ENCODE measurements around the gene APOBEC3G. TPM values are rescaled to one million over a fixed set of nuclear protein-coding genes. Genes with fewer than 3 reads are reported as not detected.

Gene APOBEC3G
- total and polyA plus RNA-seq, 4 experiments from 2014 or later = 44.5 to 110 (median 73.0) TPM

DNA sequence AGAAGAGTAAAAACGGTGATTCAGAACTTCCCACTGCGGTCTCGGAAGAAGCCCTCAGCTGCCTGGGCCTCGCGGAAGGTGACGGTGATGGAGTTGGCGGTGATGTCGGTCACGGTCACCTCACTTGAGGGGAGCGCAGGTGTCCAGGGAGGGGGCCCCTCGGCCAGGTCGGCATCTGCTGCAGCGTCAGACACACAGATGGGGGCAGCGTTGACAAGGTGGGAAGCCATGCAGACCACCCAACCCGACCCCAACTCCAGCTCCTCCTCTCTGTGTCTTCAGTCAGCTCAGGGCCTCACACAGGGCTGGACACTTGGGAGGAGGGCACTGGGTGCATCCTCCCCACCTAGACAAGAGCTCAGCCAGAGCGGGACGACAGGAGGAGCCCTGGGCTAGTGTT, 56.8 kb downstream of the APOBEC3G start:
- H3K27me3 Mint-ChIP-seq = no peaks in the 10 kb centered on the region
- H3K36me3 ChIP-seq (ENCODE audit: insufficient read depth, low read length) = peaks cover 12% of the 10 kb centered on the region
- no peaks in the 10 kb centered on the region for H3K27me3 ChIP-seq (ENCODE audit: insufficient read depth, low read length)
- peak overlapping the region in 1 of 7 donors; percentile 35 for H3K27ac Mint-ChIP-seq
- ChIA-PET CTCF (ENCODE audit: partially characterized antibody) (interaction anchor here (1.1 to 1.7 kb wide), 3 partner anchors 9 to 131 kb away, joined by 3 to 4 read pairs (median 4); no protein-coding TSS in a partner anchor), POLR2A (ENCODE audit: partially characterized antibody) (interaction anchor here (0.9 to 1.9 kb wide), 2 partner anchors 9 to 182 kb away, joined by 4 read pairs; no protein-coding TSS in a partner anchor)
- H3K4me1 Mint-ChIP-seq = peaks cover 0 to 3% (median 1%) of the 10 kb centered on the region in 4 donors
- no peak overlapping the region for H3K4me3 ChIP-seq (ENCODE audit: low read length in 2 of 2)
- intact Hi-C loops (cut with micrococcal nuclease) = no loop called here
- H3K9me3 ChIP-seq (ENCODE audit: control insufficient read depth in 1 of 2, low read length in 2 of 2) = no peaks in the 10 kb centered on the region
- peaks cover 21 to 38% of the 10 kb centered on the region in 2 donors for H3K36me3 Mint-ChIP-seq
- H3K27ac ChIP-seq (ENCODE audit: low read depth, low read length) = no peak overlapping the region
- H3K4me1 ChIP-seq (ENCODE audit: insufficient read depth, low read length) = no peaks in the 10 kb centered on the region
- no peak for DNase-seq
- no peak overlapping the region for H3K4me3 Mint-ChIP-seq
- no peaks in the 10 kb centered on the region for H3K9me3 Mint-ChIP-seq

- Mint-ChIP-seq H3K4me1 (peaks cover 0 to 3% (median under 1%) of the 10 kb centered on the region in 4 donors), H3K27ac (no peak overlapping the region), H3K36me3 (peaks cover 19 to 38% of the 10 kb centered on the region in 2 donors), H3K27me3 (no peaks in the 10 kb centered on the region), H3K4me3 (no peak overlapping the region), H3K9me3 (no peaks in the 10 kb centered on the region)
- POLR2A ChIA-PET (ENCODE audit: partially characterized antibody) = interaction anchor here (0.9 to 2.1 kb wide), 5 partner anchors 9 to 182 kb away, joined by 3 to 7 read pairs (median 4); partner anchors contain the start of gene CBX7
- Histone ChIP-seq H3K4me3 (ENCODE audit: low read length in 2 of 2) (no peak overlapping the region), H3K36me3 (ENCODE audit: insufficient read depth, low read length) (peaks cover 12% of the 10 kb centered on the region), H3K4me1 (ENCODE audit: insufficient read depth, low read length) (no peaks in the 10 kb centered on the region), H3K27ac (ENCODE audit: low read depth, low read length) (no peak overlapping the region), H3K27me3 (ENCODE audit: insufficient read depth, low read length) (no peaks in the 10 kb centered on the region), H3K9me3 (ENCODE audit: control insufficient read depth in 1 of 2, low read length in 2 of 2) (no peaks in the 10 kb centered on the region)
- no peak for DNase-seq
- CTCF ChIA-PET (ENCODE audit: partially characterized antibody) = interaction anchor here (1.1 to 1.8 kb wide), 6 partner anchors 9 to 181 kb away, joined by 3 to 9 read pairs (median 4); no protein-coding TSS in a partner anchor
- intact Hi-C loops (cut with micrococcal nuclease) = no loop called here
Measured at GRCh38 chr22:39134366-39135091, 57.5 kb downstream of the APOBEC3G start.

DNA sequence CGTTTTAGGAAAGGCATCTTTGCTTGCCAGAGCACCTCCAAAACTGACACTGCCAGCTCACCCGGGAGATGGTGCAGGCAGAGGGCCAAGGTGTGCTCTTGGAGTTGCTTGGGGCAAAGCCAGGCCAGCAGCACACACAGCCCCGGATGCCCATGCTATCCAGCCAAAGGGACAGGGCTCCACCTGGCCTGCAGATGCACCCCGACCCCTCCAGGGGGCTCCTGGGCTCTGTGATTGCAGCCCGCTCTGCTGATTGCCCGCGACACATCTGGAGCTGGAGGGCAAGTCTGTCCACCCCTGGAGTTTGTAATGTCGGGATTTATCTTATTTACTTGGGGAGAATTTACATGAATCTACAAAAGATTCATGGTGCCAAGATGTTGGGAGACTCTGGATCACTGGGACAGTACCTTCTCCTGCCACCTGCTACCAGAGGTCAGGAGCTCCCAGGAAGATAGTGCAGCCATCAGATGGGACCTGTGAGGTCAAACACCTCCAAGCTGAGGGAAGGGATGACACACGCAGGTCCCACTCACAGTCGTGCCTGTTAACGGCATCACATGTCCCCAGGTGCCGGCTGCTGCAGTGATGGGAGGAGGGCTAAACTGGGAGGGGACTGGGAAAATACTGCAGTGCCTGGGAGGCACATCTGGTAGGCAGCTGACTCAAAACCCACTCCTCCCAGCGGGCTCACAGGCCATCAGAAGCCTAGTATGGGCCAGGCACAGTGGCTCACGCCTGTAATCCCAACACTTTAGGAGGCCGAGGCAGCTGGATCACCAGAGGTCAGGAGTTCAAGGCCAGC, 58.2 kb downstream of the APOBEC3G start:
- intact Hi-C loops (cut with micrococcal nuclease) = no loop called here
- Mint-ChIP-seq H3K27me3 (no peaks in the 10 kb centered on the region), H3K9me3 (no peaks in the 10 kb centered on the region), H3K4me1 (peaks cover 0 to 6% (median 3%) of the 10 kb centered on the region in 4 donors), H3K27ac (no peak overlapping the region), H3K4me3 (no peak overlapping the region), H3K36me3 (peaks cover 14 to 43% of the 10 kb centered on the region in 2 donors)
- Histone ChIP-seq H3K27ac (ENCODE audit: low read depth, low read length) (no peak overlapping the region), H3K9me3 (ENCODE audit: control insufficient read depth in 1 of 2, low read length in 2 of 2) (no peaks in the 10 kb centered on the region), H3K4me3 (ENCODE audit: low read length in 2 of 2) (no peak overlapping the region), H3K27me3 (ENCODE audit: insufficient read depth, low read length) (no peaks in the 10 kb centered on the region), H3K4me1 (ENCODE audit: insufficient read depth, low read length) (no peaks in the 10 kb centered on the region), H3K36me3 (ENCODE audit: insufficient read depth, low read length) (peaks cover 12% of the 10 kb centered on the region)
- ChIA-PET POLR2A (ENCODE audit: partially characterized antibody) (interaction anchor here (0.6 to 2.1 kb wide), 6 partner anchors 8 to 1076 kb away, joined by 3 to 7 read pairs (median 4); partner anchors contain the start of genes CBX7 and RPL3), CTCF (ENCODE audit: partially characterized antibody) (interaction anchor here (0.8 to 1.8 kb wide), 7 partner anchors 8 to 182 kb away, joined by 3 to 9 read pairs (median 4); no protein-coding TSS in a partner anchor)
- DNase-seq = peak in 1 of 5 donors; percentile 29

GRCh38 chr22:39136317-39136716, 59.2 kb downstream of the APOBEC3G start:
- Mint-ChIP-seq H3K27ac (peak overlapping the region in 3 of 7 donors; percentile 25 to 41 (median 31)), H3K9me3 (no peaks in the 10 kb centered on the region), H3K4me3 (no peak overlapping the region), H3K36me3 (peaks cover 11 to 36% of the 10 kb centered on the region in 2 donors), H3K4me1 (peaks cover 0 to 6% (median 3%) of the 10 kb centered on the region in 4 donors), H3K27me3 (no peaks in the 10 kb centered on the region)
- ChIA-PET POLR2A (ENCODE audit: partially characterized antibody) (interaction anchor here (1.6 to 2.1 kb wide), 2 partner anchors 7 to 183 kb away, joined by 6 to 7 read pairs; partner anchors contain the start of gene RPL3), CTCF (ENCODE audit: partially characterized antibody) (interaction anchor here (0.6 to 1.8 kb wide), 4 partner anchors 12 to 179 kb away, joined by 3 to 9 read pairs (median 4); no protein-coding TSS in a partner anchor)
- H3K9me3 ChIP-seq (ENCODE audit: control insufficient read depth in 1 of 2, low read length in 2 of 2) = no peaks in the 10 kb centered on the region
- H3K4me1 ChIP-seq (ENCODE audit: insufficient read depth, low read length) = no peaks in the 10 kb centered on the region
- no peak for DNase-seq
- H3K27me3 ChIP-seq (ENCODE audit: insufficient read depth, low read length) = no peaks in the 10 kb centered on the region
- intact Hi-C loops (cut with micrococcal nuclease) = no loop called here
- no peak overlapping the region for H3K27ac ChIP-seq (ENCODE audit: low read depth, low read length)
- no peak overlapping the region for H3K4me3 ChIP-seq (ENCODE audit: low read length in 2 of 2)
- peaks cover 12% of the 10 kb centered on the region for H3K36me3 ChIP-seq (ENCODE audit: insufficient read depth, low read length)

Other genes starting within 250 kb of the APOBEC3G start
- 1 to 10 TPM; 8.6 to 9.0 TPM for gene NPTXR, start 233.2 kb upstream of the APOBEC3G start, total RNA-seq
- gene NPTXR, start 233.2 kb upstream of the APOBEC3G start, polyA plus RNA-seq = under 1 TPM; 0.31 to 0.61 TPM
- gene CBX6, start 205.1 kb upstream of the APOBEC3G start, total RNA-seq = 10 to 100 TPM; 85.0 to 88.0 TPM
- gene CBX6, start 205.1 kb upstream of the APOBEC3G start, polyA plus RNA-seq = 10 to 100 TPM in 1 of 2 donors, 1 to 10 TPM in 1; 4.1 to 10.9 TPM
- not detected for gene APOBEC3A, start 119.7 kb upstream of the APOBEC3G start, total RNA-seq
- gene APOBEC3A, start 119.7 kb upstream of the APOBEC3G start, polyA plus RNA-seq = not detected
- gene APOBEC3B, start 94.9 kb upstream of the APOBEC3G start, total RNA-seq = under 1 TPM; 0.32 to 0.64 TPM
- 1 to 10 TPM in 1 of 2 donors, under 1 TPM in 1; 0.31 to 1.3 TPM for gene APOBEC3B, start 94.9 kb upstream of the APOBEC3G start, polyA plus RNA-seq
- gene APOBEC3C, start 63.0 kb upstream of the APOBEC3G start, total RNA-seq = 10 to 100 TPM; 42.4 to 43.8 TPM
- gene APOBEC3C, start 63.0 kb upstream of the APOBEC3G start, polyA plus RNA-seq = 100 to 1,000 TPM; 109 to 135 TPM
- gene APOBEC3D, start 56.1 kb upstream of the APOBEC3G start, total RNA-seq = 10 to 100 TPM; 35.1 to 41.9 TPM
- gene APOBEC3D, start 56.1 kb upstream of the APOBEC3G start, polyA plus RNA-seq = 10 to 100 TPM in 1 of 2 donors, 1 to 10 TPM in 1; 4.6 to 16.1 TPM
- 10 to 100 TPM; 18.3 to 18.4 TPM for gene APOBEC3F, start 36.4 kb upstream of the APOBEC3G start, total RNA-seq
- gene APOBEC3F, start 36.4 kb upstream of the APOBEC3G start, polyA plus RNA-seq = 10 to 100 TPM in 1 of 2 donors, 1 to 10 TPM in 1; 3.3 to 15.4 TPM
- gene APOBEC3H, start 20.0 kb downstream of the APOBEC3G start, total RNA-seq = 1 to 10 TPM; 7.5 to 8.5 TPM
- 1 to 10 TPM; 5.7 to 6.2 TPM for gene APOBEC3H, start 20.0 kb downstream of the APOBEC3G start, polyA plus RNA-seq
- 100 to 1,000 TPM; 181 to 198 TPM for gene CBX7, start 75.4 kb downstream of the APOBEC3G start, total RNA-seq
- 10 to 100 TPM; 22.8 to 38.8 TPM for gene CBX7, start 75.4 kb downstream of the APOBEC3G start, polyA plus RNA-seq
- 10 to 100 TPM; 15.7 to 16.9 TPM for gene PDGFB, start 167.7 kb downstream of the APOBEC3G start, total RNA-seq
- 10 to 100 TPM in 1 of 2 donors, 1 to 10 TPM in 1; 6.8 to 11.4 TPM for gene PDGFB, start 167.7 kb downstream of the APOBEC3G start, polyA plus RNA-seq
- 1,000 to 10,000 TPM; 3,492 to 3,635 TPM for gene RPL3, start 242.3 kb downstream of the APOBEC3G start, total RNA-seq
- gene RPL3, start 242.3 kb downstream of the APOBEC3G start, polyA plus RNA-seq = 1,000 to 10,000 TPM; 3,292 to 4,075 TPM